K562 (cell line): Measurements from ENCODE around the gene PHLDB3. TPM values are rescaled to one million over a fixed set of nuclear protein-coding genes. Genes with fewer than 3 reads are reported as not detected.
A peak's percentile ranks its signal among the peaks of the same experiment; 100 is the strongest.

ENCODE experiments used
- ATAC-seq: fragments of 200-7000 bp; cut with Tn5 transposase; 3 replicates; pipeline ENCODE4 v1.9.1; 2020; ENCODE audit warnings: moderate library complexity
- BruUV-seq: library from RNA; stranded (reverse); fragments of 400-500 nt; replicated peaks from 2 replicates; lab custom pipeline; 2021; lab: Mats Ljungman, UMichigan
- CTCF ChIA-PET: fragments of 300-600 bp; formaldehyde crosslinking; extraction: SDS; loops from one replicate; lab custom pipeline; 2021; ENCODE audit warnings: low intra/inter-chr PET ratio; lab: Yijun Ruan, JAX
- POLR2A ChIA-PET: fragments of 300-600, 350-650 bp; sonication (Branson Sonifier 250); formaldehyde crosslinking; extraction: SDS; loops from one replicate; lab custom pipeline; 2021; ENCODE audit warnings: antibody characterized with exemption, inconsistent platforms; lab: Yijun Ruan, JAX
- DNase-seq, 4 experiments: peaks; one replicate each; pipeline versions ENCODE4 v3.0.0 to v3.0.0-alpha.2; 2011 to 2018; ENCODE audit warnings: low spot score in 3 of 4, mixed read lengths in 3 of 4; ENCODE audit errors: extremely low read depth in 1 of 4
- FAIRE-seq: peaks from 2 replicates; lab custom pipeline; 2011; peaks lifted over from hg19 to GRCh38; lab: Jason Lieb, UNC
- H2AFZ ChIP-seq: 2 replicates; pipeline ENCODE4 v1.6.0; 2011; ENCODE audit warnings: low read depth, low read length, control low read depth, inconsistent platforms
- H3K27ac ChIP-seq: fragments of 200-600 bp; 3 replicates; pipeline ENCODE4 v1.8.0; 2011; ENCODE audit warnings: low read depth, mild to moderate bottlenecking, control low read depth, inconsistent platforms, low read length, moderate library complexity, mixed read lengths; ENCODE audit errors: extremely low read depth
- H3K27me3 ChIP-seq, 2 experiments: fragments of 300-600 bp in 1 of 2; 2 replicates in 1 of 2; 3 replicates in 1 of 2; pipeline versions ENCODE4 v1.6.0 to v1.8.0; 2011; ENCODE audit warnings: inconsistent platforms in 2 of 2, low read length in 2 of 2, mild to moderate bottlenecking in 1 of 2, mixed read lengths in 1 of 2, moderate library complexity in 1 of 2; ENCODE audit not compliant: control insufficient read depth in 2 of 2, insufficient read depth in 2 of 2
- H3K36me3 ChIP-seq: fragments of 300-600 bp; 3 replicates; pipeline ENCODE4 v1.8.0; 2011; ENCODE audit warnings: mild to moderate bottlenecking, low read length, inconsistent platforms; ENCODE audit not compliant: control insufficient read depth, insufficient read depth
- H3K4me1 ChIP-seq, 2 experiments: fragments of 200-600 bp in 1 of 2; replicated peaks in 1 of 2; 2 replicates in 1 of 2; 3 replicates in 1 of 2; pipeline versions ENCODE4 v1.5.1 to v1.8.0; 2011; ENCODE audit warnings: inconsistent platforms in 2 of 2, low read length in 2 of 2, mild to moderate bottlenecking in 1 of 2, mixed read lengths in 1 of 2, moderate library complexity in 1 of 2; ENCODE audit not compliant: control insufficient read depth in 2 of 2, insufficient read depth in 2 of 2
- H3K4me2 ChIP-seq: 2 replicates; pipeline ENCODE4 v1.6.1; 2011; ENCODE audit warnings: low read length, control low read depth, inconsistent platforms, mixed read lengths; ENCODE audit not compliant: insufficient read depth
- H3K4me3 ChIP-seq: fragments of 200-600 bp; sonication (generic), shearing (Covaris generic); 2 replicates; pipeline ENCODE4 v1.5.1; 2016; ENCODE audit warnings: control low read depth, inconsistent platforms
- H3K79me2 ChIP-seq: fragments of 200-600 bp; 3 replicates; pipeline ENCODE4 v1.8.0; 2011; ENCODE audit warnings: low read length, inconsistent platforms; ENCODE audit not compliant: control insufficient read depth, insufficient read depth
- H3K9ac ChIP-seq, 2 experiments: 2 replicates each; pipeline versions ENCODE4 v1.6.0 to v1.6.1; 2011; ENCODE audit warnings: low read depth in 2 of 2, low read length in 2 of 2, control low read depth in 1 of 2, inconsistent platforms in 1 of 2, mild to moderate bottlenecking in 1 of 2, mixed read lengths in 1 of 2; ENCODE audit not compliant: insufficient read depth in 1 of 2
- H3K9me1 ChIP-seq: one replicate; pipeline ENCODE4 v1.6.0; 2011; ENCODE audit warnings: inconsistent platforms, mild to moderate bottlenecking, low read length, moderate library complexity; ENCODE audit not compliant: control insufficient read depth, insufficient read depth
- H3K9me3 ChIP-seq: replicated peaks from 2 replicates; pipeline ENCODE4 v1.5.1; 2011; ENCODE audit warnings: low read depth, low read length, inconsistent platforms; ENCODE audit not compliant: control insufficient read depth, insufficient read depth
- H4K20me1 ChIP-seq: replicated peaks from 2 replicates; pipeline ENCODE4 v1.6.1; 2011; ENCODE audit warnings: low read length, inconsistent platforms, mixed read lengths; ENCODE audit not compliant: control insufficient read depth, insufficient read depth
- CCNT2 ChIP-seq: IDR thresholded peaks from 2 replicates; pipeline ENCODE4 v1.6.1; 2011; ENCODE audit warnings: borderline replicate concordance, low read depth, mild to moderate bottlenecking, moderate library complexity, mixed read lengths, low read length; ENCODE audit not compliant: insufficient read length; ENCODE audit errors: extremely low read depth
- CHD2 ChIP-seq: IDR thresholded peaks from 2 replicates; pipeline ENCODE4 v1.6.1; 2011; ENCODE audit warnings: low read depth, low read length
- EHMT2 ChIP-seq: fragments of 450-650 bp; IDR thresholded peaks from 2 replicates; pipeline ENCODE4 v1.6.1; 2018; ENCODE audit warnings: antibody characterized with exemption
- HNRNPK ChIP-seq: fragments of 200-400 bp; formaldehyde crosslinking; IDR thresholded peaks from one replicate; pipeline ENCODE4 v1.6.1; 2018; ENCODE audit warnings: mild to moderate bottlenecking, low read depth, low read length; ENCODE audit not compliant: poor library complexity, severe bottlenecking
- ILF3 ChIP-seq: fragments of 450-650 bp; IDR thresholded peaks from 2 replicates; pipeline ENCODE4 v1.6.1; 2018; ENCODE audit warnings: antibody characterized with exemption, mild to moderate bottlenecking, moderate library complexity, borderline replicate concordance
- KAT8 ChIP-seq: fragments of 450-650 bp; IDR thresholded peaks from 2 replicates; pipeline ENCODE4 v1.6.1; 2016; ENCODE audit warnings: low read depth, mild to moderate bottlenecking
- KLF16 ChIP-seq: IDR thresholded peaks from 2 replicates; pipeline ENCODE4 v1.6.1; 2016; ENCODE audit warnings: antibody characterized with exemption
- MECOM ChIP-seq: fragments of 250-450 bp; sonication (Bioruptor Pico); IDR thresholded peaks from 2 replicates; pipeline ENCODE4 v1.8.0; 2022; ENCODE audit warnings: inconsistent platforms
- MEF2D ChIP-seq: conservative IDR thresholded peaks from 2 replicates; pipeline ENCODE4 v1.6.1; 2016; ENCODE audit warnings: low read depth, missing genetic modification characterization, missing compliant biosample characterization
- MTA1 ChIP-seq: fragments of 450-650 bp; IDR thresholded peaks from 2 replicates; pipeline ENCODE4 v1.6.1; 2017; ENCODE audit warnings: borderline replicate concordance
- NR2C2 ChIP-seq, 2 experiments: fragments of 200-800 bp in 1 of 2; sonication (Bioruptor generic) in 1 of 2; sonication (generic) in 1 of 2; formaldehyde crosslinking in 1 of 2; IDR thresholded peaks; 2 replicates each; pipeline versions ENCODE4 v1.6.1 to v1.8.0; 2016 to 2022; ENCODE audit warnings: mild to moderate bottlenecking in 1 of 2, missing compliant biosample characterization in 1 of 2, missing genetic modification characterization in 1 of 2, missing genetic modification reagents in 1 of 2
- SNIP1 ChIP-seq: fragments of 450-650 bp; IDR thresholded peaks from 2 replicates; pipeline ENCODE4 v1.7.1; 2017; ENCODE audit warnings: low read depth, mild to moderate bottlenecking
- SREBF1 ChIP-seq: fragments of 150-350 bp; IDR thresholded peaks from 2 replicates; pipeline ENCODE4 v1.6.1; 2014; ENCODE audit warnings: antibody characterized with exemption, low read depth, low read length, borderline replicate concordance
- ZNF121 ChIP-seq: sonication (generic); formaldehyde crosslinking; conservative IDR thresholded peaks from 2 replicates; pipeline ENCODE4 v1.8.0; 2022; ENCODE audit warnings: missing genetic modification reagents
- ZNF232 ChIP-seq: sonication (generic); formaldehyde crosslinking; IDR thresholded peaks from 2 replicates; pipeline ENCODE4 v1.8.0; 2022; ENCODE audit warnings: mild to moderate bottlenecking, missing genetic modification reagents
- ZNF445 ChIP-seq: fragments of 250-450 bp; sonication (Bioruptor Pico); IDR thresholded peaks from 2 replicates; pipeline ENCODE4 v1.4.0; 2020; ENCODE audit warnings: low read depth, mild to moderate bottlenecking, moderate library complexity
- WGBS: fragments of 100-300 bp; shearing (Covaris generic); methylation state at CpG from one replicate; pipeline ENCODE4 v1.1.6; 2016; ENCODE audit warnings: low coverage, mixed read lengths; ENCODE audit not compliant: insufficient coverage; ENCODE audit errors: missing lambda C conversion rate; 5-methylcytosine and 5-hydroxymethylcytosine counted together
- in situ Hi-C: fragments of 300-500 bp; cut with MboI; formaldehyde crosslinking; loops from 4 replicates; pipeline ENCODE4 v1.15.0; 2018; ENCODE audit warnings: inconsistent platforms, mixed read lengths
- intact Hi-C: fragments of 100-400 bp; cut with micrococcal nuclease; formaldehyde crosslinking; loops from 2 replicates; pipeline ENCODE4 v1.14.2; 2022
- polyA plus RNA-seq, 8 experiments: library from polyadenylated mRNA; depleted of rRNA in 4 of 8; stranded (reverse) in 5 of 8; unstranded in 3 of 8; fragments of >200 nt; fragmentation: Nextera tagmentation in 2 of 8; fragmentation: Illumina TruSeq in 1 of 8; extraction: Ambion mirVana in 2 of 8; extraction: Trizol in 1 of 8; gene quantifications; 2 replicates each; pipeline versions ENCODE4 v1.2.1 to v1.2.3, GENCODE V29; 2011 to 2014; ENCODE audit warnings: inconsistent platforms in 1 of 8, missing spikeins in 1 of 8
- total RNA-seq, 7 experiments: library from RNA; depleted of rRNA in 6 of 7; stranded (reverse); fragments of >200 nt in 6 of 7; fragmentation: Illumina TruSeq in 2 of 7; extraction: Trizol in 2 of 7; gene quantifications; 2 replicates each; pipeline versions ENCODE4 v1.2.1 to v1.2.3, GENCODE V29; 2011 to 2021; ENCODE audit warnings: low replicate concordance in 1 of 7
- TF ChIP-seq, protein P1 (sequence below): fragments of 450-650 bp; IDR thresholded peaks from 2 replicates; pipeline ENCODE4 v1.6.1; 2018; ENCODE audit warnings: mild to moderate bottlenecking, low read depth; ENCODE audit not compliant: partially characterized antibody

The PHLDB3 gene
- total and polyA plus RNA-seq, 9 of the 15 experiments (the other 6 are each of a cell fraction or from before 2014, with no cell fraction given), result 0.04 to 23.5 (median 3.9) TPM

DNA sequence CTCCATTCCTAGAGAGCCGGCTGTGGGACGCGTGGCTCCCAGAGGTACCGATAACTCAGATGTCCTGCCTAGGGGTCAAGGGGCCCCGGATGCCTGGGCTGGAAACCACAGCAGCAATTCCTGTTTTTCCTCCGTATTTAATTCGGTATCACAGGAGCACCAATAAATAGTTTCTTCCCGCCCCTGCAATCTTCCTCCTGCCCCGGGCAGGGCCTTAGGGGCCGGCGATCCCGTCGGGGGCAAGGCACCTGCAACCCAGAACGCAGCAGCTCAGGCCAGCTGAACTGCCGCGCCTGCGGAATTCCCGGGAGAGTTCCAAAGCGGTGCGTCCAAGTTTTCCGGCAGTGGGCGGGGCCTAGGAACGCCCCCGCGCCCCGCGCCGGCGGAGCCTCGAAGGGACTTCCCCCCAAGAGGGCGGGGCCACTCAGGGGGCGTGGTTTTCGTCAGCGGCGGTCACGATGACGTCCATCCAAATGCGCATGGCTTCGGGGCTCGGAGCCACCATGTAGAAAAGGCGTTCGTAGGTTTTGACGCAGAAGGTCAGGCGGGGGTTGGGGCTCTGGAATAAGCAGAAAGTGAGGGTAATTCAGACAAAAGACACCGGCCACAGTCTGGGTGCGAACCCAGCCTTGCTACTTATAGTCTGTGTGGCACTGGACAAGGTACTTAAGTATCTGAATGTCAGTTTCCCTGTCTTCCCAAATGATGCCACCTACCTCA, 29.4 kb downstream of the PHLDB3 start (continued):
- TF ChIP-seq ILF3 (no peak), CCNT2 (peak; percentile 67), HNRNPK (no peak), SREBF1 (no peak), MEF2D (tag) (no peak), MECOM (CRISPR knock-in tag) (no peak), NR2C2 (CRISPR knock-in tag; IDR thresholded peaks at IDR 0.05) (no peak), NR2C2 (tag; IDR thresholded peaks at IDR 0.05) (peak; percentile 69), MTA1 (0 out of 2 replicates have a peak, but pooled peaks have one; percentile 48), SNIP1 (no peak)

DNA sequence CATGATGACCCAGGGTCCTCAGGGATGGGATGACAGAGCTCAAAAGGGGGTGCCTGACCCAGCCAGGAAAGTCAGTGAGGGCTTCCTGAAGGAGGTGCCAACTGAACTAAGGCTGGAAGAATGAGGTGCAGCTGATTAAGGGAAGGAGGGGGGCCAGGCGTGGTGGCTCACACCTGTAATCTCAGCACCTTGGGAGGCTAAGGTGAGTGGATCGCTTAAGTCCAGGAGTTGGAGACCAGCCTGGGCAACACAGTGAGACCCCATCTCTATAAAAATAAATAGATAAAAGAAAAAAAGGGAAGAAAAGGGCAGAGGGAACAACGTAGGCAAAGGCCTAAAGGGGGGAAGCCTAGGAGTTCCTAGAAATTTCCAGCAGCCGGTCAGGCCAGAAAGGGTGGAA, 30.1 kb downstream of the PHLDB3 start:
- no peak for DNase-seq
- Histone ChIP-seq H3K9me1 (no peaks in the 10 kb centered on the region), H3K4me3 (peak overlapping the region; percentile 48; the same call in 1 of the 2 replicates), H3K4me2 (peak overlapping the region; percentile 73), H2AFZ (peak overlapping the region; percentile 94; the same call in 1 of the 2 replicates), H3K9me3 (no peaks in the 10 kb centered on the region), H3K36me3 (no peaks in the 10 kb centered on the region), H3K27ac (no peak overlapping the region; the same call in 2 of the 3 replicates), H3K9ac (no peak overlapping the region; a peak in 2 of 4 replicates), H4K20me1 (0 out of 2 replicates have a peak, but pooled peaks cover 3% of the 10 kb centered on the region), H3K27me3 (no peaks in the 10 kb centered on the region), H3K4me1 (peaks cover 10 to 12% of the 10 kb centered on the region in 2 experiments), H3K79me2 (no peaks in the 10 kb centered on the region)
- ATAC-seq, result no peak
- TF ChIP-seq EHMT2 (no peak), KAT8 (no peak), KLF16 (no peak), ZNF121 (CRISPR knock-in tag) (peak; percentile 89), ZNF445 (CRISPR knock-in tag) (no peak), CHD2 (no peak), ZNF232 (CRISPR knock-in tag) (no peak)
- TF ChIP-seq, protein P1, sequence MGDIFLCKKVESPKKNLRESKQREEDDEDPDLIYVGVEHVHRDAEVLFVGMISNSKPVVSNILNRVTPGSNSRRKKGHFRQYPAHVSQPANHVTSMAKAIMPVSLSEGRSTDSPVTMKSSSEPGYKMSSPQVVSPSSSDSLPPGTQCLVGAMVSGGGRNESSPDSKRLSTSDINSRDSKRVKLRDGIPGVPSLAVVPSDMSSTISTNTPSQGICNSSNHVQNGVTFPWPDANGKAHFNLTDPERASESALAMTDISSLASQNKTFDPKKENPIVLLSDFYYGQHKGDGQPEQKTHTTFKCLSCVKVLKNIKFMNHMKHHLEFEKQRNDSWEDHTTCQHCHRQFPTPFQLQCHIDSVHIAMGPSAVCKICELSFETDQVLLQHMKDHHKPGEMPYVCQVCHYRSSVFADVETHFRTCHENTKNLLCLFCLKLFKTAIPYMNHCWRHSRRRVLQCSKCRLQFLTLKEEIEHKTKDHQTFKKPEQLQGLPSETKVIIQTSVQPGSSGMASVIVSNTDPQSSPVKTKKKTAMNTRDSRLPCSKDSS, result no peak
- ChIA-PET CTCF (no interaction called here), POLR2A (interaction anchor here (0.6 to 3.0 kb wide), 7 partner anchors 11 to 466 kb away, joined by 3 to 20 read pairs (median 4); no protein-coding TSS in a partner anchor)
- FAIRE-seq, result no peak
- in situ Hi-C loops (no loop called here), intact Hi-C loops (no loop called here)
- 53% methylated on average over 3 of the region's 4 CpGs for WGBS
- BruUV-seq, result no TSS peak
